Left renal pelvis (tissue), 4 donors: ENCODE data around the gene TMPRSS6. TPM values are rescaled to one million over a fixed set of nuclear protein-coding genes. Genes with fewer than 3 reads are reported as not detected.

ENCODE experiments used
- DNase-seq, 4 donors: peaks; one replicate each; pipeline ENCODE4 v3.0.0-alpha.2; 2013; ENCODE audit warnings: low read depth in 4 of 4, low spot score in 3 of 4
- polyA plus RNA-seq, 4 donors: library from polyadenylated mRNA; unstranded; fragments of 120-200 nt; gene quantifications; one replicate each; pipeline ENCODE4 v1.2.1, GENCODE V29; 2013; ENCODE audit not compliant: insufficient read length in 4 of 4

Gene TMPRSS6
- polyA plus RNA-seq, 4 donors = 0.16 to 0.50 (median 0.26) TPM

DNA sequence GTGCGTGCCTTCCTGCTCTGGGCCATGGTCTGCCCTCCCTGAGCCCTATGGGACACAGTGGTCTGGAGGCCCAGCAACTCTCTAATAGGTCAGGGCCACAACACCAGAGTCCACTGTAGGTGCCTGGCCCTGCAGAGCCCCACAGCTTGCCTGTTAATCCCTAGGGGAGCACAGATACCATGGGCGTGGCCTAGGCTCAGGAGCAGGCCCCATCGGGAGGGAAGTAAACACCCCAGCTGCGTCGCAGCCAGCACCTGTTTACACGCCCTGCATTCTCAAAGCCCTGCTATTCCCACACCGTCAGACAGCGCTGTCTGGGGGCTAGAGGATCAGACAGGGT is 55.5 kb downstream of the TMPRSS6 start:
- DNase-seq = no peak

DNA sequence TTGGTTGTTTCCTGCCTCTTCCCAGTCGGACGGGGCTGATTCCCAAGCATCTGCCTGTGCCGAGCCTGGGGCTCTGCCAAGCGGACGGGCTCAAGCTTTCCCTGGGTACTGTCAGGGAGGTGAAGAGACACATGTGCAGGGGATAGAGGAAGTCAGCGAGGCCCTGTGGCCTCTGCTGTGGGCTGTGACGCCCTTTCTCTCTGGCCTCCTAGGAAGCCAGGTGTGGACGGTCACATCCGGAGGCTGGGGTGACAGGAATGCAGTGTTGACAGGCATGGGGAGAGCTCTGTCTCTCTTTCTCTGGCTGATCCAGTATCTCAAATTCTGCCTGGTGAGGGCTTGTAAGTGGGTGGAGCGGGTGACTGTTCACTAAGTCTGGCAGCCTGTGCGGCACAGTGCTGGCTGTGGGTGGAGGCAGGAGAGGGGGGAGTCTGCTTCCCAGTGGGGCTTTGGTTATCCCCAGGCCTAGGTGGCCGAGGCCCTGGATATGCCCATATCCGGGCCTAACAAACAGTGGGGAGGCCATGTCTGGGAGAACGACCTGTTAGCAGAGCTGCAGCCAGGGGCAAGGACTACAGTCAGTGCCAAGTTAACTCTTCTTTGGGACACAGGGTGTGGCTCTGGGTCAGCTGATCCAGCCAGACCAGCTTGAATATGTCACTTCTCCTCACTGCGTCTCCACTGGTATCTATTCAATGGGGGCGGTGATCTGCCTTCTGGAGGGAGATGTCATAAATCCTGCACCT is 56.0 kb downstream of the TMPRSS6 start:
- DNase-seq = no peak

DNA sequence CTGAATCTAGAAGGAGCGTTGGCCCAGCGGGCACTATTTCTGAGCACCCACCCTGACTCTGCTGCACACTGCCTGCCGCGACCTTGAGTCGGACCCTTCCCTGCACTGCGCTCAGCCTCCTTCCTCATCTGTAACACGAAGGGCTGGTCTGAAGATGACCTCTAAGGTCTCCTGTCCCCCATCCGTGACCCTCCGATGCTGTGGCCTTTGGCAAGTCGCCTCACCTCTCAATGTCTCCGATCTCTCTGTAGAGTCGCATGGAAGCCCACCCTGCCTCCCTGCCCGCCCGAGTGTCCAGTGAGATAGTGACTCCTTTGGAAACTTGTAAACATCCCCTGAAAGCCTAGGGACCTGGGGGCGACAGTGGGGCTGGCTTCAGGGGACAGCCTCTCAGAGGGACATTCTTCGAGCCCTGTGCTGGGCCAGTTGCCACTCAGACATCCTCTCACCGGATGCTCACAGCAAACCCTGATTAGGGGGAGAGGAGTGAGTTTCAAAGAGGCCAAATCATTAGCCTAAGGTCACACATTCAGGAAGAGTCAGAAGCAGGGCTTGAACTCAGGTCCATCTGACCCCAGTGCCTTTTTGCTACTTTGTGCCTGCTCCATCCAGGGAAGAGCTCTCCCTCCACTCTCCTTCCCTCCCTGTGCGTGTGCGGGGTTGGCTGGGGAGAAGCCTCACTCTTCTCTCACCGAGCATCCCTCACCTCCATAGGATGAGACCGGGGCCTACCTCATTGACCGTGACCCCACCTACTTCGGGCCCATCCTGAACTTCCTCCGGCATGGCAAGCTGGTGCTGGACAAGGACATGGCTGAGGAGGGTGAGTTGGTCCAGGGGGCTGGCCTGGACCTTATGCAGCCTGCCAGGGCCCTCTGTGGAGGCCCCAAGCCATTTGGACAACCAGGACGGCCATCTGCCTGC is 56.9 kb downstream of the TMPRSS6 start:
- DNase-seq = no peak

DNA sequence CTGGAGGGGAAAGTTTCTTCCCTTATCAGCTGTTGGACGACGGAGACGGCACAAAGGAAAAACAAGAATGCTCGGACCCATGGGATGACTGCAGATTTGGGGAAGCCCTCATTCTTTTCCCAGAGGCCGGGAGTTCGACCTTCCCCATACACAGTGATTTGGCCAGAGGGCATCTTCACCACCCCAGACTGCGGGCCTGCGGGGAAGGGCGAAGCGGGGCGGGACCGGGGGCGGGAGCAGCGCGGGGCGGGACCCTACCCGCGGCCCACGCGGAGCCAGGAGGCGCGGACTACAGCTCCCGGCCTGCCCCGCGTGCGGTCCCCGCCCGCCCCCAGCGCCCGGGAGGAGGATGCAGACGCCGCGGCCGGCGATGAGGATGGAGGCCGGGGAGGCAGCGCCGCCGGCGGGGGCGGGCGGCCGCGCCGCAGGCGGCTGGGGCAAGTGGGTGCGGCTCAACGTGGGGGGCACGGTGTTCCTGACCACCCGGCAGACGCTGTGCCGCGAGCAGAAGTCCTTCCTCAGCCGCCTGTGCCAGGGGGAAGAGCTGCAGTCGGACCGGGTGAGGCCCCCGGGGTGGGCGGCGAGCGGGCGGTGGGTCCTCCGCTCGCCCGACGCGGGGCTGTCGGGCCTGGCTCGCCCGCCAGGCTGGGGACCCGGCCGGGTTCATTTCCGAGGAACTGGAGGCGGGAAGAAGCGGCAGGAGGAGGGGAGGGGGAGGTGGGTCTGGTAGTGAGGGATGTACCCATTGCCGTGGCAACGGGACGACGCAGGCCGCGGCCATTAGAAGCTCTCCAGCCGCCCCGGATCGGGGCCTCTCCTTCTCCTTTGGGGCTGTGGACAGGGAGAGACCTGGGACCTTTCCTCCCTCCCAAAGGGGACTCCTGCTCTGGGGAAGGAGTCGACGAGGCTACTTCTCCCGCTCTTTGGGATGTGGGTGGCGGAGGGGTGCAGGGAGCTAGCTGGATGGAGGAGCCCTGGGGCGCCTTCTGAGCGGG is 57.8 kb downstream of the TMPRSS6 start, which contains the start of gene KCTD17:
Gene KCTD17, plus strand, starts transcription at position 352 of the 995 bp plus-strand sequence. Its CDS starts 19 bp downstream, at position 371.
- no peak for DNase-seq

DNA sequence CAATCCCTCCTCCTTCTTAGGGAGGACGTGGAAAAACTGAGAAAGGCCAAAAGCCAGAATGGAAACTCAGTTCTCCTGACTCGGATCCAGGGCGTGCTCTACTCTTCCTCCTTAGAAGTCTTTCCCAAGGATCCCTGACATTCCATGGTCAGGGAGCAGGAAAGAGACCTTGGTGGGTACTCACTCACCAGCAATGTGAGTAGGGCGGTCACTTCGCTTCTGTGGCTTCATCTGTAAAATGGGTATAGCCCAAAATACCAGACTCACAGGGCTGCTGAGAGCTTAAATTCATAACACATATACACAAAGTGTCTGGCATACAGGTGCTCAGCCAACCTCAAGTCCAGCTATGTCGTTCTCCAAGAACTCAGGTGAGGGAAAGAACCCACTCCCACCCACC is 58.6 kb downstream of the TMPRSS6 start:
- DNase-seq = no peak

DNA sequence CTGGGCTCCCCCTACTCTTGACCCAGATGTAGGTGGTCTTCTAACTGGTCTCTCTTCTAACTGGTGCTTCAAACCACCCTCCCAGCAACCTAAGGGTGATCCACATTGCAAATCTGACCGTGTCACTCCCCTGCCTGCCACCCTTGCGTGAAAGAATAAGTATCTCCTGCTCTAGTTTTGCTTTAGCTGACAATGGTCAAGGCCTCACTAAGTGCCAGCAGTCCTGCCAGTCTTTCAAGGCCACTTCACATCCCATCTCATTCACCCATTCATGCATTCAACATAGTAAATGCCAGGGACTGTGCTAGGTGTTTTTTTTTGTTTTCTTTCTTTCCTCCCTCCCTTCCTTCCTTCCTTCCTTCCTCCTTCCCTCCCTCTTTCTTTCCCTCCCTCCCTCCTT is 60.3 kb downstream of the TMPRSS6 start:
- DNase-seq = no peak

DNA sequence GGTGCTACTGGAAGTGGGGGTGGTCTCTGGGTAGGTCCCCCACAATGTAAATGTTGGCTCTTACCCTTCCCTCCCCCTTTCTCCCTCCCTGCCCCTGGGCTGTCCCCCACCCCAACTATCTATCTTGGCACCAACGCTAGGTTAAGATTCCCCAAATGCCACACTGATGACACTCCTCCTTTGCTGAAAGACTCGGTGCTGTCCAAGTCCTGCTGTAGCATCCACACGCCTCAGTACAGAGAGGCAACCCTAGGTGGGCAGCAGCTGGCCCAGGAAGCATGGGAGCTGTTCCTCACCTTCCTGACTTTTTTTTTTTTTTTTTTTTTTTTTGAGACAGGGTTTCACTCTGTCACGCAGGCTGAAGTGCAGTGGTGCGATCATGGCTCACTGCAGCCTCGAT is 61.4 kb downstream of the TMPRSS6 start:
- DNase-seq = no peak

DNA sequence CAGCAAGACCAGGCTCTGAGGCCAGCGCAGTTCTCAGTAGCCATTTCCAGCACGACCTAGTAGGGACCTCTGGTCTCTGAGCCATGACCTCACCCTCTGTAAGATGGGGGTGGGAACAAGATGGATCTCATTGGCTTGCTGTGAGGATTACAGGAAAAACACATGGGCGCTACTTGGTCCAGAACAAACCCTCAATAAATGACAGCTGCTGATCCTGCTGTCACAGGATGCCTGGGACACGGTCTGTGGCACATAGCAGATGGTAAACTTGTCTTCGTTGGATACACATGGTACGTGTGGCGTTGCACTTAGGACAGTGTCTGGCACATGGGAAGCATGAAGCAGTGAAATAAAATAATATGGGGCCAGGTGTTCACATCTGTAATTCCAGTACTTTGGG is 62.5 kb downstream of the TMPRSS6 start:
- no peak for DNase-seq

DNA sequence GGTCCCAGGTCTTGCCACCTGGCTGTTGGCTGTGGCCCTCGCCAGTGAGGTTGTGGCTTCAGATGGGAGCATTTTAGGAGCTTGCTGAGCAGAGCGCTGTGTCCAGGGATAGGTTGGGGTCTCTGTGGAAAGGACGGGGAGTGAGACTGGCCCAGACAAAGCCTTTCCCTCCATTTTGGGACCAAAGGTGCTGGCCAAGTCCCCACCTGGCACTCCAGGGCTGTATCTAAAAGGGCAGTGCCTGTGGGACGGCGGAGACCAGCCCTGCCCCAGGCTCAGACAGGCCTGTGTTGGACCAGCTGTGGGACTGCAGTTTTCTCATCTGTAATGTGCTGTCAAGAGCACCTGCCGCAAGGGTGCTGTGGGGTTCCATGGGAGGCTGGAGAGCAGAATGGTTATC is 62.9 kb downstream of the TMPRSS6 start:
- no peak for DNase-seq

DNA sequence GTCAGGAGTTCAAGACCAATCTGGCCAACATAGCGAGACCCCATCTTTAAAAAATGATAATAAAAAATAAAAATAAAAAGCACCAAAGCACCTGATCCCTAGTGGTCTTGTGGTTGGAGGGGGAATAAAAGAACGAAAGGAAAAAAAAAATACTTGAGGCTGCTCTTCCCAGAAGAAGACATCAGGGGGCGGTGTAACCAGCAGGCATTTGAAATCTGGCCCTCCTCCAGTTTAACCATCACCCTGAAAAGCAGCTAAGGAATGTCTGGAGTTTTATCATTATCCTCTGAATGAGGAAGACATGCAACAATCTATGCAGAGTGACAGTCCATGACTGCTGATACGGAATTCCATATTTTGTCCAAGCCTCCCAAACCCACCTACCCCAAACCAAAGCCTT is 63.6 kb downstream of the TMPRSS6 start:
- DNase-seq = no peak

DNA sequence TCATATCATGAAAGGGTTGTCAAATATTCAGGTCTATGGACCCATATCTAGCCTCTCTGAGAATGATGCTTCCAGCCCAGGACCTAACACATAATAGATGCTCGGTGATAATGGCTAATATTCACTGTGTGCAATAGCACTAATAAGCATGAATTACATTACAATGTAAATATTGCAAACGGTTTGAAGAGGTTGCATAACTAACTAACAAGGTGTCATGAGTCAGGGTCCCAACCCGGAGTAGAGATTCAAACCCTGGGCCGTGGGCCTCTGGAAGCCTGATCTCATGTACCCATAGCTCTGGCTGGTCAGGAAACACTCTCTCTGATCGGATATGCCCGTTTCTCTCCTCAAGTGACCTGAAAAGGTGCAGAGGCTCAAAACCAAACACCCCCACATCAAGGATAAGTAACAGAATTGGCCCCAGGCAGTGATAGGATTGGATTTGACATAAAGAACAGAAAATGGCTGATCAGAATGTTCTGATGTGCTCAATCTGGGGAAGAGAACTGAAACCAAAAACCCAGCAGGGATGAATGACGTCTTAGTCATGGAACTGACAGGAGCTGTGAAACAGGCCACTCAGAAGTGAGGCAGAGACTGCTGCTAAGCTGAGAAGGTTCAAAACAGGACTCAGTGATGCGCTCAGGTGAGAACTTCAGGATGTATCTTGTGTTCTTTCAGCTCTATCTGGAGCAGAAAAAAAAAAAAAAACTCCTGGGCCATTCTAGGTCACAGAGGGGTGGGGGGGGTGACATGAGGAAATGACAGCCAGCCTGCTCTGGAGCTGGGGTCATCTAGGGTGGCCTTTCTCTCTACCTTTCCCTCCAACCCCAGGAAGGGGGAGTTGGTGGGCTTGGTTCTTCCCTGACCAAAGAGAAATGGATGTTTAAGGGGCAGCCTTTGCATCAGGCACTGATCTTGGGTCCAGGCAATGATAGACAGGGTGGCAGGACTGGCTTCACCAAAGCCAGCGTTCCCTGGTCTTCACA is 64.6 kb downstream of the TMPRSS6 start:
- no peak for DNase-seq

DNA sequence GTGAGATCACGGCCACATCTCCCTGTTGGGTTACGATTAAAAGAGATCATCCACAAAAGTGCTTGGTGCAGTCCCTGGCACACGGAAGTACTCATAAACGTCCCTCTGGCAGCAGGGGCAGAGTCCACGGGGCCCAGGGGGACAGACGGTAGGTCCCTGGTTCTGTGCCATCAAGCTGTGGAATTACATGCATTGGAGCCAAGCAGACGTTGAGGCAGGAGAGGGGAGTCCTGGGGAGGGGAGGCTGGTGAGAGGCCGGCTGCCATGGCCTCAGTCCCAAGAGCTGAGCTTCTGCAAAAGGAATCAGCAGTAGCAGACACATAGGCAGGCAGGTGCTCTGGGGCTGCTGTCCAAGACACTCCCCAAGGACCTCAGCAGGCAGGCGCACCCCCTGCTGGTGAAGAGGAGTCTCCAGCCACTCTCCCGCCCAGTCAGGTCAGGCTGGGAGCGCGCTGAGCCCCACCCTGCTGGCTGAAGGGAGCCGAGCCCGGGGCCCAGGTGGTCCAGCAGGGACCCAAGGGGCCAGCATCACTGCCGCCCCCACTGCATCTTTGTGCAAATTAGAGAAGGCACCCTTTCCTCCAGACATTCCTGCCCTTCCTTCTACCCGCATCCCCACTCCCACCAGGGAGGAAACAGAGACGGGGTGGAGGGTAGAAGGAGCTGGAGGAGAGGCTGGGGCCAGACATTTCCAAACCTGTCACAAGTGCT is 65.5 kb downstream of the TMPRSS6 start:
- DNase-seq = no peak

DNA sequence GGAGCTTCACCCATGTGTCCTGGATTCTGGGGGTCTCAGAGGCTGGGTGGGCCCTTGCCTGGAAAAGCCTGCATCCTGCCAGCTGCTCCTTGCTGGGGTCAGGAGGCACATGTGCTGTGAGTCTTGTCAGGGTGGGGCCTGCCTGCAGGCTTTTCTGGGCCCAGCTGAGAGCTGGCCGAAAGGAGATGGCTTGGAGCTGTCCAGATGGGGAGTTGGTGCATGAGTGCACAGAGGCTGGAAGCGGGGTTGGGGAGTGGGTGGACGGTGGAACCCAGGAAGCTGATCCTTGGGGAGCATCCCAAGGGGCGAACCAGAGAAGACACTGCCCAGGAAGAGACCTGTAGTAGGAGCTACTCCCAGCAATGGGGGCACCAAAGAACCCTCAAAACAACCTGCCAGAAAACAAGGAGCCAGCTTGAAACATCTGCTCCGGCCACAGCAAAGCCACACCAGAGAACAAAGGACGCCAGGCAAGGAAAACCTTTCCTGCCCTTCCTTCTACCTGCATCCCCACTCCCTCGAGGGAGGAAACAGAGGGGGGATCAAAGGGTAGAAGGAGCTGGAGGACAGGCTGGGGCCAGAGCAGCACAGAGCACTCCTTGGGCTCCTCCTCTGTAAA is 66.2 kb downstream of the TMPRSS6 start:
- DNase-seq = no peak

DNA sequence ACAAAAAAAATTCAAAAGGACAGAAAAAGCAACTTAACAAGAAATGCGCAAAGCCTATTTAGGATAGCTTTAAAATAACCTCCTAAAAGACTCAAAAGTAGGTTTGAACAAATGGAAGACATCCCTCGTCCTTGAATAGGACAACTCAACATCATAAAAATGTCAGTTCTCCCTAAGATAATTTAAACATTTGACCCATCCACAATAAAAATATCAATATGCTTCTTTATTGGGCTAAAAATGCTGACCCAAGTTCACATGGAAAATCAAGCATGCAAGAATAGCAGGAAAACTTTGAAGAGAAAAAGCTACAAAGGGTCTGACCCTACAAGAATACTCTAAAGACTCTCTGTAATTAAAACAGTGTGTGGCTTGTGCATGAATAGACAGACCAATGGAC is 70.0 kb downstream of the TMPRSS6 start:
- no peak for DNase-seq

DNA sequence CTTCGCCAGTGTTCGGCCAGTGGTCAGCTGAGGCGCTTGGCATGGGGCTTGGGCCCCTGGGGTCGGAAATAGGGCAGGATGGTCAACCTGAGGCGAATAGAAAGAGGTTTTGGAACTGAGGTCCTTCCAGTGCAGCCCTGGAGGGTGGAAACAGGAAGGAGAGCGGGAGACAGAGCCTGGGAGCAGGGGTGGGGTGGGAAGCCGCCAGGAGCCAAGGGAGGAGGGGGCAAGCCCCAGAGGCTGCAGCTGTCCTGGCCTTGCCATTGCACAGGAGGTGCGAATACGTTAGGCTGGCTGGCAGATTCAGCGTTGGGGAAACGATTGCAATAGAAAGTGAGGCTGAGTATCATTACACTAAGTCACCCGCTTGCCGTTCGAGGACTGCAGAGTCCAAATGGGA is 71.8 kb downstream of the TMPRSS6 start:
- no peak for DNase-seq

DNA sequence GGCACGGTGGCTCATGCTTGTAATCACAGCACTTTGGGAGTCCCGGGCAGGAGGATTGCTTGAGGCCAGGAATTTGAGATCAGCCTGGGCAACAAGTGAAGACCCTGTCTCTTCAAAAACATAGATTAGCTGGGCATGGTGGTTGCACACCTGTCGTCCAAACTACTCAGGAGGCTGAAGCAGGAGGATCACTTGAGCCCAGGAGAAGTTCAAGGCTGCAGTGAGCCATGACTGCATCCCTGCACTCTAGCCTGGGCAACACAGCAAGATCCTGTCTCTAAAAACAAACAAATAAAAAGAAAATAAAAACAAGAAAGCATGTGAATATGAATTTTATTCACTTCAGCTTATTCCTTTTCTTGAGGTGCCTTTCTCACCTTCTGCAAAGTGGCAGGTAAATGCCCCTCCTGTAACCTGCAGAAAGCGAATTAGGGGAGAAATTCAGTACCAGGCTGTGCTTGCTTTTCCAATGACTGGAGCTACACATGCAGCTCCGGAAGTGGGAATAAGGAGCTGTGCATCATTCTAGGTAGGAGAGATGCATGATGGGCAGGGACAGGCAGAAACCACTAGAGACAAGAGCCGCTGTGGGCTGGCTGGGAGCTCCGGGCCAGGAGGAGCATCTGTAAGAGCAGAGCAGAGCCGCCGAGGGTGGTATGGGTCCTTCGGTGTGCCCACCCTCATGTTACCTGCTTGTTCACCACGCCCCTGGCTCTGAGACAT is 72.7 kb downstream of the TMPRSS6 start:
- no peak for DNase-seq

DNA sequence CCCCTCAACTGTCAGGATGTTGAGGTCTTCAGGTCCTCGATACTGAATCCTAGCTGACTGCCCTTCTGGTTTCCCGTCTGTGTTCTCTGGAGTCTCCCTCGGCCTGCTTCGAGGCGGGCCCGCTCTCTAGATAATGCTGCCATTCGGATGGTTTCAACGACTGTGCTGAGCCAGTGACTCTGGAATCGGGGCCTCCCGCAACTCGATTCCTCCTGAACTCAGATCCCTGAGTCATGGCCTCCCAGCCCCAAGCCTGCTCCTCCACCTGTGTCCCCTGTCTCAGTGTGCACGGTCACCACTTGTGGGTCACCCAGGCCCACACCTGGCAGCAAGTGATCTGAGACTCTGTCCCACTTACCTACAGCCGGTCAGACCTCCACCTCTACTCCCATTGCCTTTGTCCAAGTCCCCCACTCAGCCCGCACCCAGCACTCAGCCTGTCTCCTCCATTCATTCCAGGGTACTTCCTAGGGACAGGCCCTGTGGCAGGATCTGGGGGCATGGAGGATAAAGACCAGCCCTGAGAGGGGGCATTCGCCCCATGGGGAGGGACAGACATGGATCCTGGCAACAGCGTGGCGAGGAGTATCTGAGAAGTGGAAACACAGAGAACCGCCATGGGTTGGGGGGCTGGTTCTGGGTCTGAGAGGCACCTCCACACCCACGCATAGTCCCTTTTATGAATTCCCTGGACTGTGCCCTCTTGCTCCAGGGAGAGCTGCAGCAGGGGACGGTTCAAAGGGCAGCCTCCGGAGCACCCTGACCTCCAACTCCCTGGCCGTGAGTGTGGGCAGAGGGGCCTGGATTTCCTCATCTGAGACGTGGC is 75.7 kb downstream of the TMPRSS6 start:
- DNase-seq = no peak
